Natural killer cell treated with Interleukin-12 subunit alpha and Interleukin-12 subunit beta and Interleukin-15 and Interleukin-18, amount 100 ng/mL, for 72 hours (primary cell): ENCODE results near the gene CALHM5. TPM values are rescaled to one million over a fixed set of nuclear protein-coding genes. Genes with fewer than 3 reads are reported as not detected.
"Not testable (repeated sequence)": the region's sequence is repeated elsewhere in the genome, so short reads cannot be mapped to it uniquely, and the experiment has no call there.

Source experiments
- ATAC-seq, 2 donors: fragments of 150-1000 bp; cut with Tn5 transposase in 1 of 2; sonication (Bioruptor Pico), chemical (Tn5 transposase) in 1 of 2; 2 replicates each; pipeline ENCODE4 v1.10.0; 2021
- DNase-seq: peaks from one replicate; pipeline ENCODE4 v3.0.0; 2022; ENCODE audit warnings: low spot score
- H3K27ac Mint-ChIP-seq, 2 donors: 1 replicate in 1 of 2; 2 replicates in 1 of 2; pipeline ENCODE4 v1.8.0; 2022; ENCODE audit warnings: mixed read lengths in 2 of 2, mild to moderate bottlenecking in 1 of 2, moderate library complexity in 1 of 2
- H3K27me3 Mint-ChIP-seq, 2 donors: 1 replicate in 1 of 2; 2 replicates in 1 of 2; pipeline ENCODE4 v1.8.0; 2022; ENCODE audit warnings: mixed read lengths in 2 of 2
- H3K36me3 Mint-ChIP-seq: one replicate; pipeline ENCODE4 v1.8.0; 2022; ENCODE audit warnings: mixed read lengths
- H3K4me1 Mint-ChIP-seq, 2 donors: 1 replicate in 1 of 2; 2 replicates in 1 of 2; pipeline ENCODE4 v1.8.0; 2022; ENCODE audit warnings: low read depth in 2 of 2, mixed read lengths in 2 of 2, mild to moderate bottlenecking in 1 of 2
- H3K4me3 Mint-ChIP-seq: one replicate; pipeline ENCODE4 v1.8.0; 2022; ENCODE audit warnings: mixed read lengths
- H3K9me3 Mint-ChIP-seq: 2 replicates; pipeline ENCODE4 v1.8.0; 2022; ENCODE audit warnings: mixed read lengths
- total RNA-seq, 2 donors: library from RNA; stranded (reverse); gene quantifications; one replicate each; pipeline ENCODE4 v1.2.3, GENCODE V29; 2022

The CALHM5 gene
- total RNA-seq, 2 donors from 2014 or later = not detected

GRCh38 chr6:116485559-116486184 is 25.8 kb upstream of the CALHM5 start:
- Mint-ChIP-seq H3K4me1 (no peaks in the 10 kb centered on the region), H3K9me3 (peaks cover 6% of the 10 kb centered on the region), H3K27me3 (peaks cover 17 to 52% of the 10 kb centered on the region in 2 donors), H3K36me3 (peaks cover 9% of the 10 kb centered on the region), H3K4me3 (no peak overlapping the region), H3K27ac (no peak overlapping the region)
- DNase-seq (no peak), ATAC-seq (no peak)

GRCh38 chr6:116491610-116492330 is 19.7 kb upstream of the CALHM5 start:
- Mint-ChIP-seq H3K27me3 (peaks cover 10 to 29% of the 10 kb centered on the region in 2 donors), H3K36me3 (peaks cover 9% of the 10 kb centered on the region), H3K4me3 (no peak overlapping the region), H3K4me1 (no peaks in the 10 kb centered on the region), H3K27ac (no peak overlapping the region), H3K9me3 (peaks cover 2% of the 10 kb centered on the region)
- DNase-seq = no peak
- ATAC-seq = no peak

GRCh38 chr6:116492331-116493067 is 18.9 kb upstream of the CALHM5 start:
- DNase-seq (no peak), ATAC-seq (no peak)
- Mint-ChIP-seq H3K9me3 (peaks cover 2% of the 10 kb centered on the region), H3K27ac (no peak overlapping the region), H3K27me3 (peaks cover 9 to 26% of the 10 kb centered on the region in 2 donors), H3K4me3 (no peak overlapping the region), H3K36me3 (peaks cover 9% of the 10 kb centered on the region), H3K4me1 (no peaks in the 10 kb centered on the region)

GRCh38 chr6:116495161-116495560 is 16.3 kb upstream of the CALHM5 start:
- not testable (repeated sequence) for H3K27ac Mint-ChIP-seq, DNase-seq, H3K4me3 Mint-ChIP-seq, H3K4me1 Mint-ChIP-seq, H3K9me3 Mint-ChIP-seq, H3K36me3 Mint-ChIP-seq, ATAC-seq
- peaks cover 19 to 34% of the 10 kb centered on the region in 2 donors for H3K27me3 Mint-ChIP-seq

- DNase-seq (no peak), ATAC-seq (no peak)
- H3K27me3 Mint-ChIP-seq = peaks cover 15 to 31% of the 10 kb centered on the region in 2 donors
- H3K9me3 Mint-ChIP-seq = no peaks in the 10 kb centered on the region
- peaks cover 4% of the 10 kb centered on the region for H3K36me3 Mint-ChIP-seq
- no peak overlapping the region for H3K4me3 Mint-ChIP-seq
- H3K27ac Mint-ChIP-seq = no peak overlapping the region
- no peaks in the 10 kb centered on the region for H3K4me1 Mint-ChIP-seq
Observed at GRCh38 chr6:116497113-116497676, 14.2 kb upstream of the CALHM5 start.

GRCh38 chr6:116500969-116501433 is 10.4 kb upstream of the CALHM5 start:
- Mint-ChIP-seq H3K36me3 (peaks cover 27% of the 10 kb centered on the region), H3K27ac (no peak overlapping the region), H3K9me3 (peaks cover 4% of the 10 kb centered on the region), H3K27me3 (peaks cover 32 to 51% of the 10 kb centered on the region in 2 donors), H3K4me3 (no peak overlapping the region), H3K4me1 (no peaks in the 10 kb centered on the region)
- DNase-seq = no peak
- no peak for ATAC-seq

GRCh38 chr6:116507324-116507723 is 4.1 kb upstream of the CALHM5 start:
- H3K9me3 Mint-ChIP-seq = peaks cover 4% of the 10 kb centered on the region

GRCh38 chr6:116508527-116508926 is 2.9 kb upstream of the CALHM5 start:
- ATAC-seq (no peak), DNase-seq (no peak)
- Mint-ChIP-seq H3K27ac (no peak overlapping the region), H3K4me1 (no peaks in the 10 kb centered on the region), H3K4me3 (no peak overlapping the region), H3K9me3 (peaks cover 3% of the 10 kb centered on the region), H3K36me3 (peaks cover 31% of the 10 kb centered on the region), H3K27me3 (peaks cover 22 to 32% of the 10 kb centered on the region in 2 donors)

More at GRCh38 chr6:116507324-116507723, 4.1 kb upstream of the CALHM5 start:
- Mint-ChIP-seq H3K4me3 (no peak overlapping the region), H3K27ac (no peak overlapping the region), H3K27me3 (peaks cover 28 to 40% of the 10 kb centered on the region in 2 donors), H3K36me3 (peaks cover 34% of the 10 kb centered on the region), H3K4me1 (no peaks in the 10 kb centered on the region)
- DNase-seq (no peak), ATAC-seq (no peak)

GRCh38 chr6:116512111-116512559 is 696 bp downstream of the CALHM5 start:
- Mint-ChIP-seq H3K27me3 (peaks cover 12 to 31% of the 10 kb centered on the region in 2 donors), H3K27ac (no peak overlapping the region), H3K4me1 (no peaks in the 10 kb centered on the region), H3K4me3 (no peak overlapping the region), H3K9me3 (no peaks in the 10 kb centered on the region), H3K36me3 (peaks cover 13% of the 10 kb centered on the region)
- no peak for ATAC-seq
- DNase-seq = no peak

- H3K4me3 Mint-ChIP-seq = no peak overlapping the region
- peaks cover 12 to 31% of the 10 kb centered on the region in 2 donors for H3K27me3 Mint-ChIP-seq
- DNase-seq = no peak
- no peaks in the 10 kb centered on the region for H3K4me1 Mint-ChIP-seq
- no peak overlapping the region for H3K27ac Mint-ChIP-seq
- ATAC-seq = no peak
- H3K36me3 Mint-ChIP-seq = peaks cover 13% of the 10 kb centered on the region
- no peaks in the 10 kb centered on the region for H3K9me3 Mint-ChIP-seq
Observed at GRCh38 chr6:116512734-116513133, 1.3 kb downstream of the CALHM5 start.

- H3K9me3 Mint-ChIP-seq = no peaks in the 10 kb centered on the region
- DNase-seq (no peak), ATAC-seq (no peak)
- H3K4me3 Mint-ChIP-seq = no peak overlapping the region
- no peak overlapping the region for H3K27ac Mint-ChIP-seq
- peaks cover 16 to 31% of the 10 kb centered on the region in 2 donors for H3K27me3 Mint-ChIP-seq
- H3K36me3 Mint-ChIP-seq = peaks cover 11% of the 10 kb centered on the region
- no peaks in the 10 kb centered on the region for H3K4me1 Mint-ChIP-seq
Observed at GRCh38 chr6:116513224-116513875, 1.9 kb downstream of the CALHM5 start.

GRCh38 chr6:116514111-116514510 is 2.7 kb downstream of the CALHM5 start:
- Mint-ChIP-seq H3K4me3 (no peak overlapping the region), H3K27me3 (peaks cover 14 to 25% of the 10 kb centered on the region in 2 donors), H3K9me3 (no peaks in the 10 kb centered on the region), H3K36me3 (peaks cover 3% of the 10 kb centered on the region), H3K27ac (no peak overlapping the region), H3K4me1 (no peaks in the 10 kb centered on the region)
- no peak for DNase-seq
- no peak for ATAC-seq

- H3K27me3 Mint-ChIP-seq = peaks cover 11 to 19% of the 10 kb centered on the region in 2 donors
- no peaks in the 10 kb centered on the region for H3K9me3 Mint-ChIP-seq
- no peak overlapping the region for H3K4me3 Mint-ChIP-seq
- H3K27ac Mint-ChIP-seq = no peak overlapping the region
- no peaks in the 10 kb centered on the region for H3K4me1 Mint-ChIP-seq
- ATAC-seq (no peak), DNase-seq (no peak)
- no peaks in the 10 kb centered on the region for H3K36me3 Mint-ChIP-seq
Observed at GRCh38 chr6:116515141-116515540, 3.7 kb downstream of the CALHM5 start.
